A673 (cell line): ENCODE data around the gene PICALM.

ENCODE experiments used
- CTCF ChIP-seq: fragments of 300-800, 200-600 bp; sonication (generic); conservative IDR thresholded peaks from 2 replicates; pipeline ENCODE4 v1.5.1; 2017; ENCODE audit warnings: low read depth, mild to moderate bottlenecking, antibody characterized with exemption, low read length, moderate library complexity, mixed read lengths
- EZH2 ChIP-seq: fragments of 200-600 bp; sonication (generic); IDR thresholded peaks from 2 replicates; pipeline ENCODE4 v1.6.1; 2017; ENCODE audit warnings: borderline replicate concordance, low read depth, mild to moderate bottlenecking, mixed read lengths, antibody characterized with exemption, low read length; ENCODE audit not compliant: poor library complexity, severe bottlenecking

- TF ChIP-seq CTCF (no peak), EZH2 (no peak)
These were observed 117.3 kb downstream of the PICALM start for GRCh38 chr11:85951428-85952107.
